Measurements from ENCODE around the gene PLCB2. TPM values are rescaled to one million over a fixed set of nuclear protein-coding genes. Genes with fewer than 3 reads are reported as not detected.

PLCB2 gene
- polyA plus RNA-seq, 1 donor from 2014 or later: 20.8 TPM

DNA sequence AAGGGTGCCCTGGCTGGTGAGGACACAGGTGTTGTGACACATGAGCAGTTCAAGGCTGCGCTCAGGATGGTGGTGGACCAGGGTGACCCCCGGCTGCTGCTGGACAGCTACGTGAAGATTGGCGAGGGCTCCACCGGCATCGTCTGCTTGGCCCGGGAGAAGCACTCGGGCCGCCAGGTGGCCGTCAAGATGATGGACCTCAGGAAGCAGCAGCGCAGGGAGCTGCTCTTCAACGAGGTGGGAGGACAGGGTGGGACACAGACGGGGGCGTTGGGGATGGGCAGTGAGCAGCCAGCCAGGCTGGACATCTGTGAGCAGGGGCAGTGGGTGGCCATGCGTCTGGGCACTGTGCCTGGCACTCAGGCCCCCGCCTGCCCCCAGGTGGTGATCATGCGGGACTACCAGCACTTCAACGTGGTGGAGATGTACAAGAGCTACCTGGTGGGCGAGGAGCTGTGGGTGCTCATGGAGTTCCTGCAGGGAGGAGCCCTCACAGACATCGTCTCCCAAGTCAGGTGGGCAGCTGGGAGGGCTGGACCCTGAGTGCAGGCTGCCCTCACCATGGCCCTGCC, 35.2 kb downstream of the PLCB2 start:
- Mint-ChIP-seq H3K4me3 (no peak overlapping the region), H3K27me3 (peaks cover 15% of the 10 kb centered on the region), H3K36me3 (peaks cover 1% of the 10 kb centered on the region), H3K9me3 (no peaks in the 10 kb centered on the region), H3K27ac (no peak overlapping the region), H3K4me1 (peaks cover 0 to 13% (median 8%) of the 10 kb centered on the region in 3 donors)

DNA sequence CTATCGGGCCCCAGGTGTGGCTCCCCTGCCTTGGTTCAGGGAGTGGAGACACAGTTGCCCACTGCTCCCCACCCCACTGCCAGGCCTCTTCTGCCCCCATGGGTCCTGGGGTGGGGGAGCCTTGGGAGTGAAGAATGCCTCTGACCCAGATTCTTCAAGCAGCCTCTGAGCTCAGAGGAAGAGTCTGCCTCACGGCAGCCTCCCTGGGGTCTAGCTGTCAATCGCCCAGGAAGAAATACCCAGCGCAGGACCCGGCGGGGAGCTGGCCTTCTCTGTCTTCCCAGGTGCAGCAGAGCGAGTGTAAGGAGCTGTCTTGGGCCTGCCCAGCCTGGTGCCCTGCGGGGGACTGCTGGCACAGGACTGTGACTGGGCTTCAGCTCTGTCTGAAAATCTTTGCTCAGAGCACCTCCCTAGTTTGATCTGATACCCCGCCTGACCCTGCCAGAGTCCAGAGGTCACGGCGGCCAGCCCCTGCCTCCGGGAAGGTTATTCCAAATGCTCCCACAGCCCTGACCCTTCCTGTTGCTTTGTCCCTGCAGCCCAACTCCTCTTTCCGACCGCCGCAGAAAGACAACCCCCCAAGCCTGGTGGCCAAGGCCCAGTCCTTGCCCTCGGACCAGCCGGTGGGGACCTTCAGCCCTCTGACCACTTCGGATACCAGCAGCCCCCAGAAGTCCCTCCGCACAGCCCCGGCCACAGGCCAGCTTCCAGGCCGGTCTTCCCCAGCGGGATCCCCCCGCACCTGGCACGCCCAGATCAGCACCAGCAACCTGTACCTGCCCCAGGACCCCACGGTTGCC, 35.9 kb downstream of the PLCB2 start:
- H3K27me3 Mint-ChIP-seq: peaks cover 9% of the 10 kb centered on the region
- peaks cover 1% of the 10 kb centered on the region for H3K36me3 Mint-ChIP-seq
- H3K9me3 Mint-ChIP-seq: no peaks in the 10 kb centered on the region
- H3K4me3 Mint-ChIP-seq: no peak overlapping the region
- peak overlapping the region in 1 of 3 donors; percentile 31 for H3K27ac Mint-ChIP-seq
- H3K4me1 Mint-ChIP-seq: peaks cover 0 to 8% (median 6%) of the 10 kb centered on the region in 3 donors

DNA sequence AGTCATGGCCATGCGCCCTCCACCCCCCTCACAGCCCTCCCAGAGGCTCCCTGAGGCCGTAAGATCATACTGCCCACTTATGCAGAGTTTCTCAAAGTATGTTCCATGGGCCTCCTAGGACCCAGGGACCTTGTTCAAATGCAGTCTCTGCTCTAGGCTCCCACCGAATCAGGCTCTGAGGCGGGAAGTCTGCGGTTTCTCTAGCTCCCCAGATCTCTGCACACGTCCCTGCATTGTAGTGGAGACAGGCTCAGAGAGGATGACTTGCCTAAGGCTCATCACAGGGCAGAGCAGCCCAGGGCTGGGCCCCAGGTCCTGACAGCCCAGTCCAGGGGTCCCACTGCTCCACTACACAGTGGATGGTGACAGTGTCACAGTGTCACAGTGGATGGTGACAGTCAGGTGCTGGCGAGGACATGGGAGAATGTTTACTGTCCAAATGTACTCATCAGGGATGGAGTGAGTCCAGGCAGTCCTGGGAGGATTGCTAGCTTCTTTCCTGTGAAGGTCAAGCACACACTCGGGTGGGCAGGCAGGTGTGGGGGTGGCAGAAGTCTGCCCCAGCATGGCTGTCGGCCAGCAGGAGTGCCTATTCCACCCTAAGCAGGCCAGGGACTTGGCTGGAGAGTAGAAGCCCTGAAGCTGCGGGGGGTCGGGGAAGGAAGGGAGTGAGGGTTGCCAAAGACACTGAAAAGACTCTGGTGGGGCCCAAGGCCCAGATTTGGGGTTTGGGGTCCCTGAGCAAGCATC, 37.3 kb downstream of the PLCB2 start:
- peaks cover 4% of the 10 kb centered on the region for H3K27me3 Mint-ChIP-seq

DNA sequence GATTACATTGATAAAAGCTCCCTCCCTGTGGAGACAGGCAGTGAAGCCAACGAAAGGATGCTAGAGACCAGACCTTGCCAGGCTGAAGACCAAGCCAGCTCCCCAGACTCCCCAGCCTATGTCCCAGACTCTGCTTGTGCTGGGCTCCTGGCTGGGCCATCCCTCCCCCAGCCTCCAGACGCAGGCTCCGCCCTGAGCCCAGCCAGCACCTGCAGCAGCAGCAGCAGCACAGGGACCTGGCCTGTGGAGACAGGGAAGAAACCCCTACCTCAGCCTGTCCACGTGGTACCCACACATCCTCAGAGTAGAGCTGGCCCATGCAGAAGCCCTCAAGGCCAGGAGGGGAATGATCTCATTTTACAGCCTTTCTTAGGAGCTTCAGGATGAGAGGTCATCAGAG, 38.1 kb downstream of the PLCB2 start:
- peaks cover under 1% of the 10 kb centered on the region for H3K27me3 Mint-ChIP-seq
- no peaks in the 10 kb centered on the region for H3K9me3 Mint-ChIP-seq
- H3K4me1 Mint-ChIP-seq: peaks cover 0 to 2% (median under 1%) of the 10 kb centered on the region in 3 donors
- no peak overlapping the region for H3K4me3 Mint-ChIP-seq
- H3K36me3 Mint-ChIP-seq: peaks cover 1% of the 10 kb centered on the region
- no peak overlapping the region for H3K27ac Mint-ChIP-seq

More for the DNA sequence above, 37.3 kb downstream of the PLCB2 start:
- Mint-ChIP-seq H3K4me1 (peaks cover 0 to 7% (median 4%) of the 10 kb centered on the region in 3 donors), H3K27ac (peak overlapping the region in 1 of 3 donors; percentile 50), H3K36me3 (peaks cover 1% of the 10 kb centered on the region), H3K9me3 (no peaks in the 10 kb centered on the region), H3K4me3 (no peak overlapping the region)

DNA sequence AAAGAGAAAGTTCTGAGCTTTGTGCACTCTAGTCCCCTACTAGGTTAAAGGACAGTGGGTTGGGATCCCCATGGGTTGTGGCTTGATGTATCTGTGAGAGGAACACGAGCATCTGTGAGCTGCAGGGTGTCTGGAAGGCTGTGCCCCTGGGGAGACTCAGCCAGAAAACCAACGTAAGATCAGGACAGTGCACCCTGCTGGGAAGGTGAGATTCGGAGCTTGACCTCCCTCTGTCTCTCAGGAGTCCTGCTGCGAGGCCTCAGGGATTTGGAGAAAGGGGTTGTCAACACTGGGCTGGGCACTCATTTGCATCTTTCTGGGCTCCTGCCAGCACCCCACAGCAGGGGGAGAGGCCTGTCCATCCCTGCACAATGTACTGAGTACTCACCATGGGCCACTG, 40.1 kb downstream of the PLCB2 start:
- no peaks in the 10 kb centered on the region for H3K27me3 Mint-ChIP-seq
- no peak overlapping the region for H3K27ac Mint-ChIP-seq
- H3K4me1 Mint-ChIP-seq: no peaks in the 10 kb centered on the region
- H3K36me3 Mint-ChIP-seq: no peaks in the 10 kb centered on the region
- no peak overlapping the region for H3K4me3 Mint-ChIP-seq
- H3K9me3 Mint-ChIP-seq: no peaks in the 10 kb centered on the region

DNA sequence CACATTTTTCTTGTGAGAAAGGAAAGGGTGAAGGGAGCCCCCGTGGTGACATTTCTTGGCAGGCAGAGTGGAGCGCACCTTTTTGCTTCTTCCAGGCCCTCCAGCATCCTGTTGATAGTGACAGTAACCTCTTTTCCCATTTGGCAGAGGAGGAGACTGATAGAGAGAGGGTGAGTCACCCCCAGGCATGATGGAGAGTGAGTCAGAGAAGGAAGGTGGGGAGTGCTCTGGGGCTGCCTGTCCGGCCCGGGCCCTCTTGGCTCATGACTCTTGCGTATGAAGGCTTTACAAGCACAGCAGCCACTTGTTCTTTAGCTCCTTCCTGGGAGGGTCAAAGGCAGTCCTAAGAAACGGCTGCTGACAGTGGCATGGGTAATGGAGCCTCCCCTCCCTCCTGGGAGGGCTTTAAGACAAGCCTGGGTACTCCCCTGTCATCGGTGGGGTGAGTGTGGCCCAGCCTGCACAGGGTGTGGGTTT, 40.9 kb downstream of the PLCB2 start:
- Mint-ChIP-seq H3K27ac (no peak overlapping the region), H3K4me1 (no peaks in the 10 kb centered on the region), H3K9me3 (no peaks in the 10 kb centered on the region), H3K27me3 (no peaks in the 10 kb centered on the region), H3K36me3 (no peaks in the 10 kb centered on the region), H3K4me3 (no peak overlapping the region)

DNA sequence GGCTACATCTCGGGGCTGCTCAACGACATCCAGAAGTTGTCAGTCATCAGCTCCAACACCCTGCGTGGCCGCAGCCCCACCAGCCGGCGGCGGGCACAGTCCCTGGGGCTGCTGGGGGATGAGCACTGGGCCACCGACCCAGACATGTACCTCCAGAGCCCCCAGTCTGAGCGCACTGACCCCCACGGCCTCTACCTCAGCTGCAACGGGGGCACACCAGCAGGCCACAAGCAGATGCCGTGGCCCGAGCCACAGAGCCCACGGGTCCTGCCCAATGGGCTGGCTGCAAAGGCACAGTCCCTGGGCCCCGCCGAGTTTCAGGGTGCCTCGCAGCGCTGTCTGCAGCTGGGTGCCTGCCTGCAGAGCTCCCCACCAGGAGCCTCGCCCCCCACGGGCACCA, 41.9 kb downstream of the PLCB2 start:
- Mint-ChIP-seq H3K4me1 (no peaks in the 10 kb centered on the region), H3K9me3 (no peaks in the 10 kb centered on the region), H3K4me3 (no peak overlapping the region), H3K27me3 (no peaks in the 10 kb centered on the region), H3K36me3 (no peaks in the 10 kb centered on the region), H3K27ac (peak overlapping the region in 1 of 3 donors; percentile 53)

DNA sequence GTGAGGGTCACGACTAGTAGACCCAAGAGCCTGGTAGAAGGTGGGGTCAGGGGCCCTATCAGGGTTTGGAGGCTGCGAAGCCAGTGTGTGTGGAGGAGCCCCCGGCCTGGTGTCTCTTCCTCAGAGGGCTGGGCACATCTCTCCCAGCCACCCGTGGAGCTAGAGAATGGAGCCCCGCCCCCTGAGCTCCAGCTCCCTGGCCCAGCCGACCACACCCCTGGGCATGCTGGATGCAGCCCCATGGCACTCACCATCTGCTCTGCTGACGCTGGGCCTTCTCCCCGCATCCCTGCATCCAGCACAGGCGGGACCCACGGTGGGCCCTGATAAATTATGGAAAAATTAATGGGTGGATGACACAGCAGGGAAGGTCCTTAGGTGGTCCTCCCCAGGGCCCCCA, 42.4 kb downstream of the PLCB2 start:
- Mint-ChIP-seq H3K4me1 (no peaks in the 10 kb centered on the region), H3K9me3 (no peaks in the 10 kb centered on the region), H3K36me3 (no peaks in the 10 kb centered on the region), H3K27ac (no peak overlapping the region), H3K4me3 (no peak overlapping the region), H3K27me3 (no peaks in the 10 kb centered on the region)

DNA sequence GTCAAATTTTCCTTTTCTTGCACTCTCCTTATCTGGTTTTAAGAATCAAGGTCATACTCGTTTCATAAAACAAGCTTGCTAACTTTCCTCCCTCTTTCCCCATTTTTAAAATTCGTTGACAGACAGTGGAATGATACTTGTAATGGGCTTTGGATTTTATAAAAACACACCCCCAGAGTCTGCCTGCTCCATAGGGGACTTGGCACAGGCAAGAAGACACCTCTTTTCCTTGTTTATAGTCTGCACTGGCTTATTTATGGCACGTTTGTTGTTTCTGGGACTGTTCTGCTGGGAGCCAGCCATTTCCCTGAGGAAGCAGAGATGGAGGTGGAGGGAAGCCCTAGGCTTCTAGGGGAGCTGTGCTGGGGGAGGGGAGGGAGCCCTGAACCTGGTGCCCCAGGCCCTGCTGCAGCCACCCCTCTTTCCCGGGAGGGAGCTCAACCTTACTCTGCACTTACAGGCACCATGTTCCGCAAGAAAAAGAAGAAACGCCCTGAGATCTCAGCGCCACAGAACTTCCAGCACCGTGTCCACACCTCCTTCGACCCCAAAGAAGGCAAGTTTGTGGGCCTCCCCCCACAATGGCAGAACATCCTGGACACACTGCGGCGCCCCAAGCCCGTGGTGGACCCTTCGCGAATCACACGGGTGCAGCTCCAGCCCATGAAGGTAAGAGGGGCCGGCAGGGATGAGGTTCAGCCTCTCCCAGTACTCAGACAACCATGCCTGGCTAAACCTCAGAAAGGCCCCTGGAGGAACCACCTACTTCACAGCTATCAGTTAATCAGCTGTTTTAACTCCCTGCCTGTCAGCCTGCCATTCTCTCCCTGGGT, 43.2 kb downstream of the PLCB2 start:
- H3K27ac Mint-ChIP-seq: no peak overlapping the region
- no peaks in the 10 kb centered on the region for H3K27me3 Mint-ChIP-seq
- H3K36me3 Mint-ChIP-seq: no peaks in the 10 kb centered on the region
- no peaks in the 10 kb centered on the region for H3K9me3 Mint-ChIP-seq
- H3K4me3 Mint-ChIP-seq: peak overlapping the region in 1 of 4 donors; percentile 55
- no peaks in the 10 kb centered on the region for H3K4me1 Mint-ChIP-seq

DNA sequence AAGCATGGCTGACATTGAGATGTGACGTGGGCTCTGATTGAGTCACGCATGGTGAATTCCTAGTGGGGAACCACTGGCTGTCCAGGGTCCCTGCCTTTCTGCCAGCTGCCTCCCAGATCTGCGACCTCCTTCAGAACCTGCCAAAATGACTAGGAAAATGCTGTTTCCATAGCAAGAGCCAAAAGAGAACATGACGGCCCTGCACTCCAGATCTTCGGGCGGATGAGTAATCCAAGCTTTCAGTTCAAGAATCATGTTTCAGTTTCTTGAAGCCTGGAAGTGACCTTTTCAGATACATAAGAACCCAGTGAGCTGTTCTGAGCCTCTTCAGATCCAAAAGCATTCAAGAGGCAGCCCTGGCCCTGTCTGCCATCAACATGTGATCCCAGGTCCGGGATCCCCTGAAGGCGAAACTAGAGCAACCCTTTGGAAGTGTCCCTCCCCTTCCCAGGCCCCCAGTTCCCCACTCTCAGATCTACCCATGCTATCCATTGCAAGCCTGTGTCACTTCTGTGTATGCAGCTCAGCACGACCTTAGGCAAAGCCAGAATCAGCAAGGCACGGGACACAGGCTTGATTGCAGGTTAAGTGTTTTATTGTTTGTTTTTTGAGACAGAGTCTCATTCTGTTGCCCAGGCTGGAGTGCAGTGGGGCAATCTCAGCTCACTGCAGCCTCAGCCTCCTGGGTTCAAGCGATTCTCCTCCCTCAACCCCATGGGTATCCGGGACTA, 44.5 kb downstream of the PLCB2 start:
- Mint-ChIP-seq H3K9me3 (no peaks in the 10 kb centered on the region), H3K4me3 (no peak overlapping the region), H3K27ac (no peak overlapping the region), H3K36me3 (no peaks in the 10 kb centered on the region), H3K27me3 (no peaks in the 10 kb centered on the region), H3K4me1 (no peaks in the 10 kb centered on the region)

DNA sequence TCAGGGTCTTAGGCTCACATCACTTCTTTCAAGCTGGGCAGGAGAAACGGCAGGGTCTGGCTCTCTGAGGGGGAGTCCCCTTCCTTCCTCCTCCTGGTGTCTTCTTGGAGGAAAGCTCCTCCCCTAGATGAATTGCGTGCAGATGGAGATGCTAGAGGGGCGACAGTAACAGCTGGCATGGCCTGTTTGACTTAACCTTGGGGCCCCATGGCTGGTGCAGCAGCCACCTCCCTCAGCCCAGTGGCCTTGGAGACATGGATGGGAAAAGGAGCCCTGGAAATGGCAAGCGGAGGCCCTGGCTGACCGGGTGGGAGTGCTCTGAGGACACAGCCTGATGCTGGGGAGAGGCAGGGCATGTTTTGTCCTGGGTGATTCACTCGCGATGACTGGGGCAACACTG, 48.7 kb downstream of the PLCB2 start:
- H3K9me3 Mint-ChIP-seq: no peaks in the 10 kb centered on the region

DNA sequence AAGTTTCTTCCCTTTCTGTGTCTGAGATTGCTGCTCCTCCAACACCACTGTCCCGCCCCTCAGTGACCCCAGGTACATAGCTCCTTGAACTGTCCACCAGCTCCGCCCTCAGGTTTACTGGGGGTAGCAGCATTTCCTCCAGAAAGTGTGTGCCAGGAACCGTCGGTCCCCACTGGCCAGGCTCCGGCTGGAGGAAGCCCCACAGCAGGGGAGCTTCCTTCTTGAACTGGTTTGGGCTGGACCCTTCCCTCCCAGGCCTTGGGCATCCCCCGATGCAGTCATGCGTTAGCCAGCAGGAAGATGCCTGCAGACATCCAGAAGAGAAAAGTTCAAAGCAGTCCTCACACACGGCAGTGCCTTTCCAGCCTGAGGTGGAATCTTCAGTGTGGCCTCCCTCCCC, 49.2 kb downstream of the PLCB2 start:
- Mint-ChIP-seq H3K4me3 (peak overlapping the region in 1 of 4 donors; percentile 63), H3K36me3 (no peaks in the 10 kb centered on the region), H3K9me3 (no peaks in the 10 kb centered on the region), H3K4me1 (peaks cover 0 to 3% (median 2%) of the 10 kb centered on the region in 3 donors), H3K27ac (no peak overlapping the region), H3K27me3 (peaks cover 12% of the 10 kb centered on the region)

More for the DNA sequence above, 48.7 kb downstream of the PLCB2 start:
- Mint-ChIP-seq H3K27ac (no peak overlapping the region), H3K36me3 (no peaks in the 10 kb centered on the region), H3K27me3 (peaks cover 7% of the 10 kb centered on the region), H3K4me3 (no peak overlapping the region), H3K4me1 (no peaks in the 10 kb centered on the region)

DNA sequence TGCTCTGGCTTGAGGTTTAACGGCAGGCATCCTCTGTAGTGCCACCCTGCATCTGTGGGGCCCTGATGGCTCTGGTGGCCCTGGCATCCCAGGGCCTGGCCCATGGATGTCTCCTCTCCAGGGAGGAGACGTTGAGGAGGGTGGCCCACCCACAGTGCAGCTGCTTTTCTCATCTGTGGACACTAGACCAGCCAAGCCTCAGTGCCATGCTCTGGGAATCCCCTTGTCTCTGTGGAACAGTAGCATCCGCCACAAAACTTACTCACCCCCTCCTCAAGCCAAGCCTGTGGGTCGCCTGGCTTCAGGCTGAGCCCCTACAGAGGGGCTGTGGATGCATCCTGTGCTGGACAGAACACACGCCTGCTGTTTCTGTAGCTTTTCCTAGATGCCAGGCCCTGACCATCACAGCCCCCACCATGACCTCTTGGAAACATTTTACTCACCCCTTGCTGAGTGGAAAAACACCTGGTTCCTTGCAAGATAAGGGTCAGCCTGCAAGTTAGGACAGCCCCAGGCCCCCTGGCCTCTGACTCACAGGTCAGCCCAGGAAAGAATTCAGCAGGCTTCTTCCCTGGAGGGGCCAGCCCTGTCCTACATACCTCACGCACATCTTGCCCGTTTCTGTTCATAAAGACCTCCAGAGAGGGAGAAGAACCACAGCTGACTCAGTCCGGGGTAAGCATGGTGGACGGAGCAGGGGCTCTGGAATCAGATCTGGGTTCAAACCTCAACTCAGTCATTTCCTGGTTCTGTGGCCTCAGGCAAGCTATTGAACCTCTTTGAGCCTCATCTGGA, 49.9 kb downstream of the PLCB2 start:
- peaks cover 4 to 9% (median 7%) of the 10 kb centered on the region in 3 donors for H3K4me1 Mint-ChIP-seq
- peaks cover 0 to 1% (median 0%) of the 10 kb centered on the region in 3 donors for H3K9me3 Mint-ChIP-seq
- H3K4me3 Mint-ChIP-seq: no peak overlapping the region
- H3K27me3 Mint-ChIP-seq: peaks cover 17% of the 10 kb centered on the region
- no peaks in the 10 kb centered on the region for H3K36me3 Mint-ChIP-seq
- no peak overlapping the region for H3K27ac Mint-ChIP-seq
